ENCODE measurements around the gene AMBP. TPM values are rescaled to one million over a fixed set of nuclear protein-coding genes. Genes with fewer than 3 reads are reported as not detected.

The AMBP gene
- total RNA-seq, 3 donors from 2014 or later (not counting 1 experiment from before 2014, with no cell fraction given): not detected

DNA sequence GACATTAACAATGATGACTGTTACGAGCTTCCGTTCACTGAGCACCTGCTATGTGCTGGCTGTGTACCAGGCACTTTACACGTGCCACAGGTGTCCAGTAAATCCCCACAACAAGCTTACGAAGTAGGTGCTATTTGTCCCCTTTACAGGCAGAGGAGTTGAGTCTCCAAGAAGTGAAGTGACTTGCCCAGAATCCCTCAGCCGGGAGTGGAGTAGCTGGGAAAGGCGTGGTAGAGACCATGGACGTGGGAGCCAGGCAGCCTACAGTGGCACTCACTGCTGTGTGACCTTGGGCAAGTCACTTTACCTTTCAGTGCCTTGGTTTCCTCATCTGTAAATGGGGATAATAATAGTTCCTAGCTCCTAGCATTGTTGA lies 669 bp upstream of the AMBP start:
- H3K4me1 ChIP-seq (ENCODE audit: control insufficient read depth, insufficient read depth, low read length): no peaks in the 10 kb centered on the region
- H3K27ac ChIP-seq (ENCODE audit: low read length): no peak overlapping the region
- no peaks in the 10 kb centered on the region for H3K36me3 ChIP-seq (ENCODE audit: control insufficient read depth, insufficient read depth, low read length)
- H3K27me3 ChIP-seq (ENCODE audit: control insufficient read depth, insufficient read depth, low read length): no peaks in the 10 kb centered on the region
- intact Hi-C loops (cut with micrococcal nuclease): no loop called here
- Mint-ChIP-seq H3K4me1 (no peaks in the 10 kb centered on the region), H3K27me3 (ENCODE audit: low read depth in 2 of 2) (peaks cover 9 to 22% of the 10 kb centered on the region in 2 donors), H3K27ac (no peak overlapping the region), H3K9me3 (no peaks in the 10 kb centered on the region), H3K36me3 (no peaks in the 10 kb centered on the region), H3K4me3 (no peak overlapping the region)
- no peaks in the 10 kb centered on the region for H3K9me3 ChIP-seq (ENCODE audit: control insufficient read depth, insufficient read depth, low read length)
- ATAC-seq (no peak), DNase-seq (no peak)
- no peak for TF ChIP-seq CTCF (IDR thresholded peaks at IDR 0.05)
- no peak overlapping the region for H3K4me3 ChIP-seq (ENCODE audit: low read length)
- WGBS (ENCODE audit: insufficient coverage): 80% methylated on average over 7 of the region's 7 CpGs

- WGBS (ENCODE audit: insufficient coverage): 62% methylated on average over 7 of the region's 7 CpGs
- Mint-ChIP-seq H3K4me3 (no peak overlapping the region), H3K36me3 (no peaks in the 10 kb centered on the region), H3K27me3 (ENCODE audit: low read depth in 2 of 2) (peaks cover 9 to 22% of the 10 kb centered on the region in 2 donors), H3K4me1 (no peaks in the 10 kb centered on the region), H3K27ac (no peak overlapping the region), H3K9me3 (no peaks in the 10 kb centered on the region)
- Histone ChIP-seq H3K4me3 (ENCODE audit: low read length) (no peak overlapping the region), H3K4me1 (ENCODE audit: control insufficient read depth, insufficient read depth, low read length) (no peaks in the 10 kb centered on the region), H3K27me3 (ENCODE audit: control insufficient read depth, insufficient read depth, low read length) (no peaks in the 10 kb centered on the region), H3K27ac (ENCODE audit: low read length) (no peak overlapping the region), H3K36me3 (ENCODE audit: control insufficient read depth, insufficient read depth, low read length) (no peaks in the 10 kb centered on the region), H3K9me3 (ENCODE audit: control insufficient read depth, insufficient read depth, low read length) (no peaks in the 10 kb centered on the region)
- intact Hi-C loops (cut with micrococcal nuclease): no loop called here
- no peak for TF ChIP-seq CTCF (IDR thresholded peaks at IDR 0.05)
- no peak for DNase-seq
- ATAC-seq: no peak
Measured at GRCh38 chr9:114077162-114077837, 800 bp downstream of the AMBP start.

DNA sequence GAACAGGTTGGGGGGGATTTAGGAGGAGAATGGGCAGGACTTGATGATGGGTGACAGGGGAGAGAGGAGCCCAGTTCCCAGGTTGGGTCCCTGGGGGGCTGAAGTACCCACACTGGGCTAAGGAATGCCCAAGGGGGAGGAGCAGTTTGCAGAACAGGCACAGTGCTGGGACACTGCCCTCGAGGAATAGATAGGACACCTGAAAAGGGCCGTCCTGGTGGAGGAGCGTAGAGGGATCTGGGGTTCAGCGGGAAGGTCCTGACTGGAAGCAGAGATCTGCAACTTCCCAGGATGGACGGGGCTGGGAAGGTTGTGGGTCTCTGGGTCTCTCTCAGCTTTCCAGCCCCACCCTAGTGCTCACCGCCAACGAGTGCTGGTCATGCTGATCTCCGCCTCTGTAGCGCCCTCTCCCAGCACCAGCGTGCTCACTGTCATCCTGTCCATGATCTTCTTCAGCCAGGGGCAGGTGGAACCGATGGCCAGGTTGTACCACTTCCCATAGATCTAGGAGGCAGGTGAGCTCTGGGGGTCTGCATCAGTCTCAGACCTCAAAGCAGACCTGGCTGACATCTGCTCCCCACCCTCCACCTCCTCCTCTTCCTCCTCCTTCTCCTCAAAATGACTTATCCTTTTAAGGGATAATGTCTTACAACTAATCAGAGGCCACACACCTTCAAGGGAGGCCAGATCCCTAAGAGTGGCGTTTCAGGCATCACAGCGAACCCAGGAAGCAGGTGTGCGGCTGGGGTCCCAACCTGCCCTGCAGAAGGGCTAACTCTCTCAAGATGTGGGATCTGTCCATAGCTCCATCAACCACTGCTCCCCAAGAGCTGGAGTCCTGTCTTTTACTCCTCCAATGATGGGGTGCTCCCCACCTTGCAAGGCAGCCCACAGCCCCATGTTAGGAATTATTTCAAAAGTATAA lies 1.6 kb downstream of the AMBP start:
- 72% methylated on average over 13 of the region's 14 CpGs for WGBS (ENCODE audit: insufficient coverage)
- H3K4me1 Mint-ChIP-seq: no peaks in the 10 kb centered on the region
- H3K27me3 Mint-ChIP-seq (ENCODE audit: low read depth in 2 of 2): peaks cover 9 to 22% of the 10 kb centered on the region in 2 donors
- H3K4me3 Mint-ChIP-seq: no peak overlapping the region
- no peaks in the 10 kb centered on the region for H3K27me3 ChIP-seq (ENCODE audit: control insufficient read depth, insufficient read depth, low read length)
- H3K9me3 Mint-ChIP-seq: no peaks in the 10 kb centered on the region
- intact Hi-C loops (cut with micrococcal nuclease): no loop called here
- no peak for DNase-seq
- no peak overlapping the region for H3K27ac ChIP-seq (ENCODE audit: low read length)
- H3K27ac Mint-ChIP-seq: no peak overlapping the region
- no peaks in the 10 kb centered on the region for H3K36me3 ChIP-seq (ENCODE audit: control insufficient read depth, insufficient read depth, low read length)
- H3K4me3 ChIP-seq (ENCODE audit: low read length): no peak overlapping the region
- H3K9me3 ChIP-seq (ENCODE audit: control insufficient read depth, insufficient read depth, low read length): no peaks in the 10 kb centered on the region
- no peak for ATAC-seq
- TF ChIP-seq CTCF (IDR thresholded peaks at IDR 0.05): no peak
- H3K4me1 ChIP-seq (ENCODE audit: control insufficient read depth, insufficient read depth, low read length): no peaks in the 10 kb centered on the region
- no peaks in the 10 kb centered on the region for H3K36me3 Mint-ChIP-seq

All from natural killer cell (primary cell).